PC-3 (cell line): Measurements from ENCODE around the gene ING3. TPM values are rescaled to one million over a fixed set of nuclear protein-coding genes. Genes with fewer than 3 reads are reported as not detected.

ENCODE experiments used
- ATAC-seq: fragments of 200-7000 bp; cut with Tn5 transposase; 2 replicates; pipeline ENCODE4 v1.9.1; 2020; ENCODE audit warnings: mild to moderate bottlenecking, moderate library complexity
- BruUV-seq: library from RNA; stranded (reverse); fragments of 400-500 nt; replicated peaks from 2 replicates; lab custom pipeline; 2021; lab: Mats Ljungman, UMichigan
- CTCF ChIA-PET: fragments of 300-600 bp; sonication (Branson Sonifier 250); formaldehyde crosslinking; loops from one replicate; lab custom pipeline; 2022; ENCODE audit warnings: antibody characterized with exemption; lab: Charles Lee
- POLR2A ChIA-PET: fragments of 300-600 bp; sonication (Branson Sonifier 250); formaldehyde crosslinking; loops from one replicate; lab custom pipeline; 2022; ENCODE audit warnings: antibody characterized with exemption; ENCODE audit not compliant: unreplicated experiment; lab: Charles Lee
- DNase-seq: peaks from one replicate; pipeline ENCODE4 v3.0.0-alpha.2; 2015
- H2AFZ ChIP-seq: fragments of 300-600 bp; sonication (generic); 2 replicates; pipeline ENCODE4 v1.6.0; 2016; ENCODE audit warnings: antibody characterized with exemption, low read length
- H3F3A ChIP-seq: fragments of 300-600 bp; sonication (generic); one replicate; pipeline ENCODE4 v1.6.0; 2017; ENCODE audit warnings: antibody characterized with exemption, low read length, control low read depth, mild to moderate bottlenecking; ENCODE audit not compliant: unreplicated experiment
- H3K27ac ChIP-seq: fragments of 300-600 bp; sonication (generic); 2 replicates; pipeline ENCODE4 v1.5.1; 2016; ENCODE audit warnings: mild to moderate bottlenecking, low read length
- H3K27me3 ChIP-seq: fragments of 300-600 bp; sonication (generic); 2 replicates; pipeline ENCODE4 v1.6.1; 2016; ENCODE audit warnings: low read length, mixed read lengths
- H3K36me3 ChIP-seq: fragments of 300-600 bp; sonication (generic); 2 replicates; pipeline ENCODE4 v1.6.1; 2016; ENCODE audit warnings: low read depth, mixed run types, low read length, mixed read lengths
- H3K4me1 ChIP-seq: fragments of 300-600 bp; sonication (generic); 2 replicates; pipeline ENCODE4 v1.5.1; 2016; ENCODE audit warnings: low read length; ENCODE audit not compliant: insufficient read depth
- H3K4me2 ChIP-seq: fragments of 300-600 bp; sonication (generic); 2 replicates; pipeline ENCODE4 v1.6.0; 2016; ENCODE audit warnings: low read length
- H3K4me3 ChIP-seq: fragments of 300-600 bp; sonication (generic); 2 replicates; pipeline ENCODE4 v1.5.1; 2016; ENCODE audit warnings: mild to moderate bottlenecking, low read length, mixed read lengths
- H3K79me2 ChIP-seq: fragments of 300-600 bp; sonication (generic); 2 replicates; pipeline ENCODE4 v1.6.1; 2017; ENCODE audit warnings: low read length, mixed read lengths
- H3K9ac ChIP-seq: fragments of 300-600 bp; sonication (generic); 2 replicates; pipeline ENCODE4 v1.6.0; 2016; ENCODE audit warnings: mild to moderate bottlenecking, low read length
- H3K9me2 ChIP-seq: fragments of 300-600 bp; sonication (generic); replicated peaks from 2 replicates; pipeline ENCODE4 v1.6.1; 2016; ENCODE audit warnings: mixed run types, low read length, mixed read lengths
- H3K9me3 ChIP-seq: fragments of 300-600 bp; sonication (generic); 2 replicates; pipeline ENCODE4 v1.6.1; 2016; ENCODE audit warnings: low read length, mixed read lengths
- H4K20me1 ChIP-seq: fragments of 300-600 bp; sonication (generic); 2 replicates; pipeline ENCODE4 v1.6.1; 2016; ENCODE audit warnings: low read length, mixed read lengths
- CTCF ChIP-seq: fragments of 300-600 bp; sonication (generic); conservative IDR thresholded peaks from 2 replicates; pipeline ENCODE4 v1.5.1; 2017; ENCODE audit warnings: antibody characterized with exemption, low read depth, mild to moderate bottlenecking, low read length
- EZH2 ChIP-seq: fragments of 300-600 bp; sonication (generic); IDR thresholded peaks from one replicate; pipeline ENCODE4 v1.6.1; 2017; ENCODE audit warnings: antibody characterized with exemption, mild to moderate bottlenecking, low read length; ENCODE audit not compliant: unreplicated experiment
- EZH2phosphoT487 ChIP-seq: fragments of 300-600 bp; sonication (generic); IDR thresholded peaks from 2 replicates; pipeline ENCODE4 v1.6.1; 2018; ENCODE audit warnings: mild to moderate bottlenecking, antibody characterized with exemption, low read length, borderline replicate concordance
- intact Hi-C: fragments of 100-400 bp; cut with micrococcal nuclease; formaldehyde crosslinking; loops from 2 replicates; pipeline ENCODE4 v1.9.0; 2023
- total RNA-seq: library from RNA; depleted of rRNA; stranded (reverse); fragments of >200 nt; gene quantifications from 2 replicates; pipeline ENCODE4 v1.2.3, GENCODE V29; 2014

Gene ING3
- total RNA-seq, 1 experiment from 2014 or later, result 12.8 TPM

- H3K9me3 ChIP-seq, result no peaks in the 10 kb centered on the region
- H3K36me3 ChIP-seq, result no peaks in the 10 kb centered on the region
- intact Hi-C loops, result no loop called here
- POLR2A ChIA-PET, result no interaction called here
- TF ChIP-seq CTCF, result no peak
- no peak for TF ChIP-seq EZH2
- no peak for TF ChIP-seq EZH2phosphoT487
- BruUV-seq, result no TSS peak
- no peaks in the 10 kb centered on the region for H4K20me1 ChIP-seq
- ATAC-seq, result no peak
- H3K4me1 ChIP-seq, result peaks cover 35% of the 10 kb centered on the region
- no peak for DNase-seq
- H3K27ac ChIP-seq, result no peak overlapping the region
- no peak overlapping the region for H3K4me3 ChIP-seq
- H3K9me2 ChIP-seq, result no peaks in the 10 kb centered on the region
- no peak overlapping the region for H3K9ac ChIP-seq
- no peaks in the 10 kb centered on the region for H3K27me3 ChIP-seq
- no peak overlapping the region for H2AFZ ChIP-seq
- no peaks in the 10 kb centered on the region for H3F3A ChIP-seq
- H3K4me2 ChIP-seq, result no peak overlapping the region
- CTCF ChIA-PET, result no interaction called here
- no peaks in the 10 kb centered on the region for H3K79me2 ChIP-seq
Observed at GRCh38 chr7:120997882-120998474, 47.4 kb downstream of the ING3 start.

GRCh38 chr7:120998520-120998919 lies 47.9 kb downstream of the ING3 start:
- H3K36me3 ChIP-seq, result no peaks in the 10 kb centered on the region
- no peaks in the 10 kb centered on the region for H3K79me2 ChIP-seq
- no peaks in the 10 kb centered on the region for H3K9me2 ChIP-seq
- H3F3A ChIP-seq, result no peaks in the 10 kb centered on the region
- no peak overlapping the region for H3K4me2 ChIP-seq
- no peak overlapping the region for H2AFZ ChIP-seq
- no peak overlapping the region for H3K4me3 ChIP-seq
- peaks cover 40% of the 10 kb centered on the region for H3K4me1 ChIP-seq
- TF ChIP-seq CTCF, result no peak
- TF ChIP-seq EZH2phosphoT487, result no peak
- TF ChIP-seq EZH2, result no peak
- POLR2A ChIA-PET, result no interaction called here
- intact Hi-C loops, result no loop called here
- ATAC-seq (no peak), DNase-seq (no peak)
- no TSS peak for BruUV-seq
- CTCF ChIA-PET, result interaction anchor here (0.6 kb wide), 1 partner anchor 17 kb away, joined by 3 read pairs; no protein-coding TSS in a partner anchor
- H3K9me3 ChIP-seq, result no peaks in the 10 kb centered on the region
- no peaks in the 10 kb centered on the region for H4K20me1 ChIP-seq
- no peak overlapping the region for H3K9ac ChIP-seq
- no peaks in the 10 kb centered on the region for H3K27me3 ChIP-seq
- no peak overlapping the region for H3K27ac ChIP-seq

GRCh38 chr7:120998996-120999565 lies 48.5 kb downstream of the ING3 start:
- Histone ChIP-seq H3K4me2 (no peak overlapping the region), H3K9me3 (no peaks in the 10 kb centered on the region), H3K27ac (no peak overlapping the region), H3F3A (no peaks in the 10 kb centered on the region), H3K4me3 (no peak overlapping the region), H3K9ac (no peak overlapping the region), H3K79me2 (no peaks in the 10 kb centered on the region), H4K20me1 (no peaks in the 10 kb centered on the region), H2AFZ (no peak overlapping the region), H3K27me3 (no peaks in the 10 kb centered on the region), H3K4me1 (peaks cover 43% of the 10 kb centered on the region), H3K36me3 (no peaks in the 10 kb centered on the region), H3K9me2 (no peaks in the 10 kb centered on the region)
- CTCF ChIA-PET, result interaction anchor here (0.6 kb wide), 1 partner anchor 16 kb away, joined by 3 read pairs; no protein-coding TSS in a partner anchor
- DNase-seq (no peak), ATAC-seq (no peak)
- TF ChIP-seq CTCF, result no peak
- no peak for TF ChIP-seq EZH2phosphoT487
- TF ChIP-seq EZH2, result no peak
- BruUV-seq, result no TSS peak
- POLR2A ChIA-PET, result no interaction called here
- intact Hi-C loops, result no loop called here
